ENCODE measurements around the gene PDPN.

The PDPN gene

DNA sequence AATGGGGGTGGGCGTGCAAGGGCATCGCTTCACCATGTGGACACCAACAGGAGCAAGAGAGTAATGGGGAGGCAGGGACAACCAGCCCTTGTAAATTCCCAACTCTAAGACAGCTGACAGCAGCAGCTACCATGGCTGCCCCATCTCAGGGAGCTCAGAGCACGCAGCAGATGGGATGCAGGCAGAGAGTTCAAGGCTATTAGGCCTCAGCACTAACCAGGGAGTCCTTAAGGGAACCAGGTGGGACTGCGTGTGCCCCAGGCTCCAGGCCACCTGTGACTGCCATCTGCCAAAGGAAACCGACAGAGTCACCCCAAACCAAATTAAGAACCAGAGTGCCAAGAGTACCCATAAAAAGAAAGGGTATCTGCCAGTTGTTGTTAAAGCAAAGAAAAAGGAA lies 82.7 kb downstream of the PDPN start:
- Histone ChIP-seq H3K79me2 (no peaks in the 10 kb centered on the region), H3K27me3 (ENCODE audit: control insufficient read depth, insufficient read depth, low read length) (no peaks in the 10 kb centered on the region), H3K4me3 (ENCODE audit: low read depth, low read length) (no peak overlapping the region), H3K36me3 (ENCODE audit: control insufficient read depth, insufficient read depth, low read length) (no peaks in the 10 kb centered on the region), H3K9ac (no peak overlapping the region), H3K4me2 (ENCODE audit: low read length) (no peak overlapping the region), H2AFZ (no peak overlapping the region), H3K27ac (no peak overlapping the region), H3K9me3 (ENCODE audit: control insufficient read depth, low read length) (no peaks in the 10 kb centered on the region), H3K4me1 (peaks cover 2% of the 10 kb centered on the region)
- TF ChIP-seq, protein P1, sequence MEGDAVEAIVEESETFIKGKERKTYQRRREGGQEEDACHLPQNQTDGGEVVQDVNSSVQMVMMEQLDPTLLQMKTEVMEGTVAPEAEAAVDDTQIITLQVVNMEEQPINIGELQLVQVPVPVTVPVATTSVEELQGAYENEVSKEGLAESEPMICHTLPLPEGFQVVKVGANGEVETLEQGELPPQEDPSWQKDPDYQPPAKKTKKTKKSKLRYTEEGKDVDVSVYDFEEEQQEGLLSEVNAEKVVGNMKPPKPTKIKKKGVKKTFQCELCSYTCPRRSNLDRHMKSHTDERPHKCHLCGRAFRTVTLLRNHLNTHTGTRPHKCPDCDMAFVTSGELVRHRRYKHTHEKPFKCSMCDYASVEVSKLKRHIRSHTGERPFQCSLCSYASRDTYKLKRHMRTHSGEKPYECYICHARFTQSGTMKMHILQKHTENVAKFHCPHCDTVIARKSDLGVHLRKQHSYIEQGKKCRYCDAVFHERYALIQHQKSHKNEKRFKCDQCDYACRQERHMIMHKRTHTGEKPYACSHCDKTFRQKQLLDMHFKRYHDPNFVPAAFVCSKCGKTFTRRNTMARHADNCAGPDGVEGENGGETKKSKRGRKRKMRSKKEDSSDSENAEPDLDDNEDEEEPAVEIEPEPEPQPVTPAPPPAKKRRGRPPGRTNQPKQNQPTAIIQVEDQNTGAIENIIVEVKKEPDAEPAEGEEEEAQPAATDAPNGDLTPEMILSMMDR (IDR thresholded peaks at IDR 0.05): no peak

Data from parathyroid adenoma (tissue), 2 donors.